Measurements from ENCODE around the gene HIGD2A.

Gene HIGD2A

DNA sequence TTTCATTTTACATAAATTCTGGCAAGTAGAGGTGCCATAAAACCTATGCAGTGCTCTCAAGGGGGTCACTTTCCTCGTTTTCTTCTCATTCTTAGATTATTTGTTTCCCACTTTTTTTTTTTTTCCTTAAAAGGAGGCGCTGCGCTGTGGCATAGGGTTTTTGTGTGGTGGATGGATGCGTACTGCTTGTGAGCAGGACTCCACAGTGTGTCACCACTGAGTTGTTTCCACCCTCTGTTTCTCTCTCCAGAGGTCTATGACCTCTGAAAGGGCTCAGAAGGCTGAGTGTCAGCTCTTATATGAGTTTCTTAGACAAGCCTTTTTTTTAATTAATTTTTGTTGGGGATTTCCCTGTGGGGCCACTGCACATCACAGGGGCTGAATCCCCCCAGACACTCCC lies 41.4 kb downstream of the HIGD2A start:
- DNase-seq (ENCODE audit: low spot score), result no peak
- TF ChIP-seq, protein P1, sequence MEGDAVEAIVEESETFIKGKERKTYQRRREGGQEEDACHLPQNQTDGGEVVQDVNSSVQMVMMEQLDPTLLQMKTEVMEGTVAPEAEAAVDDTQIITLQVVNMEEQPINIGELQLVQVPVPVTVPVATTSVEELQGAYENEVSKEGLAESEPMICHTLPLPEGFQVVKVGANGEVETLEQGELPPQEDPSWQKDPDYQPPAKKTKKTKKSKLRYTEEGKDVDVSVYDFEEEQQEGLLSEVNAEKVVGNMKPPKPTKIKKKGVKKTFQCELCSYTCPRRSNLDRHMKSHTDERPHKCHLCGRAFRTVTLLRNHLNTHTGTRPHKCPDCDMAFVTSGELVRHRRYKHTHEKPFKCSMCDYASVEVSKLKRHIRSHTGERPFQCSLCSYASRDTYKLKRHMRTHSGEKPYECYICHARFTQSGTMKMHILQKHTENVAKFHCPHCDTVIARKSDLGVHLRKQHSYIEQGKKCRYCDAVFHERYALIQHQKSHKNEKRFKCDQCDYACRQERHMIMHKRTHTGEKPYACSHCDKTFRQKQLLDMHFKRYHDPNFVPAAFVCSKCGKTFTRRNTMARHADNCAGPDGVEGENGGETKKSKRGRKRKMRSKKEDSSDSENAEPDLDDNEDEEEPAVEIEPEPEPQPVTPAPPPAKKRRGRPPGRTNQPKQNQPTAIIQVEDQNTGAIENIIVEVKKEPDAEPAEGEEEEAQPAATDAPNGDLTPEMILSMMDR (IDR thresholded peaks at IDR 0.05; ENCODE audit: extremely low read depth, missing control alignments), result no peak

DNA sequence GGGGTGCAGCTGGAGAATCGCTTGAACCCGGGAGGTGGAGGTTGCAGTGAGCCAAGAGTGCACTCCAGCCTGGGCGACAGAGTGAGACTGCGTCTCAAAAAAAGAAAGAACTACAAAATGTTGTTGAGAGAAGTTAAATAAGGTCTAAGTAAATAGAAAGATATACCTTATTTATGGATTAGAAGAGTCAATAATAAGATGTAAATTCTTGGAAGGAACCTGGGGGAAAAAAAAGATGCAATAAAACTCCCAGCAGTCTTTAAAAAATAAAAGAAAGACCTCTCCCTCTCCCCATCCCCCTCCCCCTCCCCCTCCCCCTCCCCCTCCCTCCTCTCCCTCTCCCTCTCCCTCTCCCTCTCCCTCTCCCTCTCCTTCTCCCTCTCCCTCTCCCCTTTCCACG lies 44.2 kb downstream of the HIGD2A start:
- TF ChIP-seq, protein P1 (IDR thresholded peaks at IDR 0.05; ENCODE audit: extremely low read depth, missing control alignments), result no peak
- DNase-seq (ENCODE audit: low spot score), result no peak

DNA sequence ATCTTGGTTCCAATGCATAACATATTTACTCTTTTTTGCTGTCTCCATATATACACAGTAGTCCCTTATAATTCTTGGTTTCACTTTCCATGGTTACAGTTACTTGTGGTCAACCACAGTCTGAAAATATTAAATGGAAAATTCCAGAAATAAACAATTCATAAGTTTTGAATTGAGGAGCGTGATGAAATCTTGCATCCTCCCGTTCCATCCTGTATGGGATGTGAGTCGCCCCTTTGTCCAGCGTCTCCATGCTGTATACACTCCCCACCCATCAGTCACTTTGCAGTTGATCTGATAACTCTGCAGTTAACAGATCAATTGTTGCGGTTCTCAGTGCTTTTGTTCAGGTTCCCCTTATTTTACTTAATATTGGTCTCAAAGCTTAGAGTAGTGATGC lies 48.1 kb downstream of the HIGD2A start:
- DNase-seq (ENCODE audit: low spot score), result no peak
- TF ChIP-seq, protein P1 (IDR thresholded peaks at IDR 0.05; ENCODE audit: extremely low read depth, missing control alignments), result no peak

DNA sequence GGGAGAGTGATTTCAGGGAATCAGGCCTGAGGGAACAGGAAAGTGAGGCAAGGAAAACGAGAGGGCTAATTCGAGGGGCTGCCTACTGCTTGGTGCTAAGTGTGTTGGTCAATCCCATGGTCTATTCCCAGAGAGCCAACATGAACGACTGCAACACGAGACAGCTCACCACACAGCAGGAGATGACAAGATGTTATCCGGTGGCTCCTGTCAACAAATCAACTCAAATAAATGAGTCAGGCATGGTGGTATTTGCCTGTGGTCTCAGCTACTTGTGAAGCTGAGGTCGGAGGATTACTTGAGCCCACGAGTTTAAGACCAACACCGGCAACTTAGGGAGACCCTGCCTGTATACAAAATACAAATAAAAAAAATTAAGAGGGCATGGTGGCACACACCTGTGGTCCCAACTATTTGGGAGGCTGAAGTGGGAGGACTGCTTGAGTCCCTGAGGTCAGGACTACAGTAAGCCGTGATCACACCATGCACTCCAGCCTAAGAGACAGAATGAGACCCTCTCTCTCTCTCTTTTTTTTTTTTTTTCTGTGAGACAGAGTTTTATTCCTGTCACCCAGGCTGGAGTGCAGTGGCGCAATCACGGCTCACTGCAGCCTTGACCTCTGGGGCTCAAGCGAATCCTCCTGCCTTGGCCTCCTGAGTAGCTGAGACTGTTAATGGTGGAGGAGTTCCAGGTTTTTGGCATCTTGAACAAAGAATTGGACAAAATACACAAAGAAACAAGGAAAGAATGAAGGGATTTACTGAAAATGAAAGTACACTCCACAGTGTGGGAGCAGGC lies 50.6 kb downstream of the HIGD2A start:
- no peak for DNase-seq (ENCODE audit: low spot score)
- TF ChIP-seq, protein P1 (IDR thresholded peaks at IDR 0.05; ENCODE audit: extremely low read depth, missing control alignments), result no peak
